Measurements from ENCODE around the gene TSPAN4.

- TF ChIP-seq BHLHE40 (IDR thresholded peaks at IDR 0.05; ENCODE audit: low read length) (no peak), ZNF639 (CRISPR knock-in tag; conservative IDR thresholded peaks at IDR 0.05 in 1 of 2, IDR thresholded peaks at IDR 0.05 in 1 of 2) (no peak), PPARD (CRISPR knock-in tag; IDR thresholded peaks at IDR 0.05) (no peak), USF2 (CRISPR knock-in tag; IDR thresholded peaks at IDR 0.05) (no peak), CTCF (IDR thresholded peaks at IDR 0.05 in 2 of 3, conservative IDR thresholded peaks at IDR 0.05 in 1 of 3; ENCODE audit: insufficient read depth in 2 of 3, low read depth in 1 of 3, low read length in 3 of 3) (no peak)
Observed at GRCh38 chr11:865462-866430, 23.1 kb downstream of the TSPAN4 start.

All from K562 (cell line).